Gastroesophageal sphincter (tissue), 4 donors: ENCODE measurements around the gene ACTL6A. TPM values are rescaled to one million over a fixed set of nuclear protein-coding genes. Genes with fewer than 3 reads are reported as not detected.

Experiments
- ATAC-seq: fragments of 150-250 bp; one replicate; pipeline ENCODE4 v1.9.1; 2016; ENCODE audit warnings: mild to moderate bottlenecking, moderate library complexity
- H3K27ac ChIP-seq, 4 donors: fragments of 200-600 bp; sonication (generic) in 3 of 4; 1 replicate in 3 of 4; 2 replicates in 1 of 4; pipeline ENCODE4 v1.5.1; 2016 to 2019
- H3K27me3 ChIP-seq: fragments of 200-600 bp; sonication (generic); one replicate; pipeline ENCODE4 v1.5.1; 2019
- H3K36me3 ChIP-seq, 2 donors: fragments of 200-600 bp; sonication (generic); one replicate each; pipeline ENCODE4 v1.5.1; 2019; ENCODE audit warnings: control low read depth in 1 of 2
- H3K4me1 ChIP-seq, 3 donors: fragments of 200-600 bp; sonication (generic); 1 replicate in 2 of 3; 2 replicates in 1 of 3; pipeline ENCODE4 v1.5.1; 2016 to 2019; ENCODE audit warnings: control low read depth in 2 of 3
- H3K4me3 ChIP-seq, 2 donors: fragments of 200-600 bp; sonication (generic); one replicate each; pipeline ENCODE4 v1.5.1; 2019; ENCODE audit warnings: mild to moderate bottlenecking in 1 of 2, moderate library complexity in 1 of 2
- H3K9me3 ChIP-seq, 3 donors: fragments of 200-600 bp; sonication (generic); one replicate each; pipeline ENCODE4 v1.5.1; 2017 to 2019; ENCODE audit warnings: control low read depth in 2 of 3
- EP300 ChIP-seq: sonication (generic); formaldehyde crosslinking; IDR thresholded peaks from one replicate; pipeline ENCODE4 v1.6.1; 2017; ENCODE audit warnings: antibody characterized with exemption, mild to moderate bottlenecking
- POLR2A ChIP-seq, 2 donors: fragments of 450-650 bp; IDR thresholded peaks; one replicate each; pipeline ENCODE4 v1.6.1; 2017; ENCODE audit warnings: antibody characterized with exemption in 2 of 2, mild to moderate bottlenecking in 2 of 2, moderate library complexity in 1 of 2
- POLR2AphosphoS5 ChIP-seq: sonication (generic); formaldehyde crosslinking; IDR thresholded peaks from one replicate; pipeline ENCODE4 v1.6.1; 2017; ENCODE audit warnings: antibody characterized with exemption
- WGBS, 2 donors: methylation state at CpG; one replicate each; pipeline ENCODE4 v1.1.5; 2018; ENCODE audit warnings: low coverage in 1 of 2; 5-methylcytosine and 5-hydroxymethylcytosine counted together
- total RNA-seq, 4 donors: library from RNA; depleted of rRNA; stranded (reverse); fragments of >200 nt; gene quantifications; one replicate each; pipeline ENCODE4 v1.1.0, GENCODE V29; 2016
- TF ChIP-seq, protein P1 (sequence below), 4 experiments: fragments of 200-600 bp in 2 of 4; fragments of 450-650 bp in 2 of 4; sonication (generic) in 1 of 4; IDR thresholded peaks; one replicate each; pipeline ENCODE4 v1.5.1; 2017 to 2019; ENCODE audit warnings: antibody characterized with exemption in 4 of 4, mild to moderate bottlenecking in 2 of 4, moderate library complexity in 2 of 4

ACTL6A gene
- total RNA-seq, 4 donors from 2014 or later, result 26.1 to 33.5 (median 29.9) TPM

DNA sequence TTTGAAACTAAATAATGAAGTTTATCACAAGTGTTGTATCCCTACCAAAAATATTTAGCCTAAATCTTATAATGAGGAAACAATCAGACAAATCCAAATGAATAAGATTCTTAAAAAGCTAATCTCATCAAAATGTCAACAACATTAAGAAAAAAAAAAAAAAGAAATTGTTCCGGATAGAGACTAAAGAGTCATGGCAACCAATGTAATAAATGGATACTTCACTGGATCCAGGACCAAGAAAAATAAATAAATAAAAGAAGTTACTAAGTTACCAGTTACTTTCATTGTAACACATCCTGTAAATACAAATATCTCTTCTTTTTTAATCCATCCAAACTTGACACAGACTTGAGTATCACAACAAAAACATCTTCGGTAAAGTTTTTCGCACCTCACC is 41.1 kb downstream of the ACTL6A start:
- Histone ChIP-seq H3K36me3 (peaks cover 0 to 52% of the 10 kb centered on the region in 2 donors), H3K4me3 (peak overlapping the region; percentile 84 to 99), H3K9me3 (no peaks in the 10 kb centered on the region), H3K27me3 (no peaks in the 10 kb centered on the region), H3K27ac (peak overlapping the region; percentile 93 to 99 (median 94)), H3K4me1 (peaks cover 0 to 60% (median 18%) of the 10 kb centered on the region in 3 donors)
- ATAC-seq, result no peak
- 0 to 3% methylated on average over 3 of the region's 3 CpGs for WGBS, 2 donors
- TF ChIP-seq, protein P1, sequence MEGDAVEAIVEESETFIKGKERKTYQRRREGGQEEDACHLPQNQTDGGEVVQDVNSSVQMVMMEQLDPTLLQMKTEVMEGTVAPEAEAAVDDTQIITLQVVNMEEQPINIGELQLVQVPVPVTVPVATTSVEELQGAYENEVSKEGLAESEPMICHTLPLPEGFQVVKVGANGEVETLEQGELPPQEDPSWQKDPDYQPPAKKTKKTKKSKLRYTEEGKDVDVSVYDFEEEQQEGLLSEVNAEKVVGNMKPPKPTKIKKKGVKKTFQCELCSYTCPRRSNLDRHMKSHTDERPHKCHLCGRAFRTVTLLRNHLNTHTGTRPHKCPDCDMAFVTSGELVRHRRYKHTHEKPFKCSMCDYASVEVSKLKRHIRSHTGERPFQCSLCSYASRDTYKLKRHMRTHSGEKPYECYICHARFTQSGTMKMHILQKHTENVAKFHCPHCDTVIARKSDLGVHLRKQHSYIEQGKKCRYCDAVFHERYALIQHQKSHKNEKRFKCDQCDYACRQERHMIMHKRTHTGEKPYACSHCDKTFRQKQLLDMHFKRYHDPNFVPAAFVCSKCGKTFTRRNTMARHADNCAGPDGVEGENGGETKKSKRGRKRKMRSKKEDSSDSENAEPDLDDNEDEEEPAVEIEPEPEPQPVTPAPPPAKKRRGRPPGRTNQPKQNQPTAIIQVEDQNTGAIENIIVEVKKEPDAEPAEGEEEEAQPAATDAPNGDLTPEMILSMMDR (IDR thresholded peaks at IDR 0.05), result no peak
- TF ChIP-seq POLR2AphosphoS5 (no peak), EP300 (no peak), POLR2A (IDR thresholded peaks at IDR 0.05) (no peak)

DNA sequence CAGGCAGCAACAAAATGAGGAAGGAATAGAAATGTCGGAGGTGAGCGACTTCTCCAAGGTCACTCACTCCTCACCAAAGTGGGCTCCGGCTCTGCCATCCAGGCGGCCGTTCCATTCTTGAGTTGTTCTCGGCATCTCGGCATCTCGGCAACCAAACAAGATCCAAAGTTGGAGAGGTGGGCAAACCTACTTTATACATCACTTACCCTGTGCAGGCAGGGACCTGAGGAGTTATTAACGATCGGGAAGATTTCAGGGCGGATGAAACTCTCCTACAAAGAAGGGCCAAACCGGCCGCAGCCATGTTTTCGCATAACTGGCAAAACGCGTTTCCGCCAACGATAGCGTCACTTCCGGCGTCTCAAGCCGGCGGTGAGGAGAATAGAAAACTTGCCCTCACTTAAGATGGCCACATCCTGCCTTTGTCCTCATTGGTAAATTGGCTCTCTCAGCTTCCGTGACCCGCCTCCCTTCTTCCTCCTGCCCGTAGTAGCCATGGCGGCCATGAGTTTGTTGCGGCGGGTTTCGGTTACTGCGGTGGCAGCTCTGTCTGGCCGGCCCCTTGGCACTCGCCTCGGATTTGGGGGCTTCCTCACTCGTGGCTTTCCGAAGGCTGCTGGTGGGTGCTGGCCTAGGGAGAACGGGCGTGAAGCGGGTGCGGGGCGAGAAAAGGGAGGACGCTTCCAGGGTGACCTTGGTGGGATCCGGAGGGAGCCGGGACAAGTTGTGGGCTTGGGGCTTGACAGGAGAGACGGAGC is 41.8 kb downstream of the ACTL6A start, which contains the start of the genes MRPL47 and NDUFB5:
Gene MRPL47, minus strand, starts transcription at position 318 of the 758 bp plus-strand sequence. Its CDS starts 14 bp downstream, at position 304.
Gene NDUFB5, plus strand, starts transcription at position 474 of the 758 bp plus-strand sequence. Its CDS starts 22 bp downstream, at position 496.
- Histone ChIP-seq H3K4me3 (peak within 1 kb of the TSS; percentile 84 to 99), H3K27me3 (no peaks in the 10 kb centered on the region), H3K9me3 (no peaks in the 10 kb centered on the region), H3K27ac (peak within 1 kb of the TSS; percentile 93 to 99 (median 94)), H3K4me1 (peaks cover 0 to 66% (median 18%) of the 10 kb centered on the region in 3 donors), H3K36me3 (peaks cover 0 to 50% of the 10 kb centered on the region in 2 donors)
- TF ChIP-seq POLR2A (IDR thresholded peaks at IDR 0.05) (peak; percentile 56 to 69), POLR2AphosphoS5 (peak; percentile 84), EP300 (no peak)
- TF ChIP-seq, protein P1 (IDR thresholded peaks at IDR 0.05), result peak in 1 of 4 experiments; percentile 12
- ATAC-seq, result peak; percentile 100
- 0% methylated on average over 6 to 9 of the region's 45 CpGs for WGBS, 2 donors

DNA sequence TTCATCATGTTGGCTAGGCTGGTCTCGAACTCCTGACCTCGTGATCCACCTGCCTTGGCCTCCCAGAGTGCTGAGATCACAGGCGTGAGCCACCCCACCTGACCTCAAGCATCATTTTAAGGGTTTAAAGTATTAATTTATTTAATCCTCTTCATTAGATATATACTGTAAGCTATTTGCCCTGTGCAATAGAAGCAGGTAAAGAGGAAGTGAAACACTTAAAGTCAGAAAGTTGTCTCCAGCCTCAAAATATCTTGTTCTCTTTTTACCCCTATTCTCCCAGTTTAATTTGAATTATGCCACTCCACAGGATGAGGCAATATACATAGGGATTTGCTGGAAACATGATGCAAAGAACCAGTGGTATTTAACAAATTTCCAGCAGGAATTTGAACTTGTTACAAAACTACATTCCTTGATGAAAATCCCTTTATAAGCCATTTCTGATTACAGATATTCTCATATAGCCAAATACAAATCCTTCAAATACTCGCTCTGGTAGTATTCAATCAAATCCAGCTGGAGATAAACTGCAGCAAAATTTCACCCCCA is 43.9 kb downstream of the ACTL6A start:
- no peaks in the 10 kb centered on the region for H3K27me3 ChIP-seq
- H3K9me3 ChIP-seq, result no peaks in the 10 kb centered on the region
- peaks cover 0 to 78% (median 18%) of the 10 kb centered on the region in 3 donors for H3K4me1 ChIP-seq
- peaks cover 0 to 36% of the 10 kb centered on the region in 2 donors for H3K36me3 ChIP-seq
- 92% methylated on average over 4 of the region's 4 CpGs; no CpG with 5 or more reads in 1 of the 2 donors for WGBS, 2 donors
- no peak for ATAC-seq
- TF ChIP-seq POLR2AphosphoS5 (no peak), POLR2A (IDR thresholded peaks at IDR 0.05) (no peak), EP300 (no peak)
- TF ChIP-seq, protein P1 (IDR thresholded peaks at IDR 0.05), result no peak
- no peak overlapping the region for H3K4me3 ChIP-seq
- H3K27ac ChIP-seq, result no peak overlapping the region

DNA sequence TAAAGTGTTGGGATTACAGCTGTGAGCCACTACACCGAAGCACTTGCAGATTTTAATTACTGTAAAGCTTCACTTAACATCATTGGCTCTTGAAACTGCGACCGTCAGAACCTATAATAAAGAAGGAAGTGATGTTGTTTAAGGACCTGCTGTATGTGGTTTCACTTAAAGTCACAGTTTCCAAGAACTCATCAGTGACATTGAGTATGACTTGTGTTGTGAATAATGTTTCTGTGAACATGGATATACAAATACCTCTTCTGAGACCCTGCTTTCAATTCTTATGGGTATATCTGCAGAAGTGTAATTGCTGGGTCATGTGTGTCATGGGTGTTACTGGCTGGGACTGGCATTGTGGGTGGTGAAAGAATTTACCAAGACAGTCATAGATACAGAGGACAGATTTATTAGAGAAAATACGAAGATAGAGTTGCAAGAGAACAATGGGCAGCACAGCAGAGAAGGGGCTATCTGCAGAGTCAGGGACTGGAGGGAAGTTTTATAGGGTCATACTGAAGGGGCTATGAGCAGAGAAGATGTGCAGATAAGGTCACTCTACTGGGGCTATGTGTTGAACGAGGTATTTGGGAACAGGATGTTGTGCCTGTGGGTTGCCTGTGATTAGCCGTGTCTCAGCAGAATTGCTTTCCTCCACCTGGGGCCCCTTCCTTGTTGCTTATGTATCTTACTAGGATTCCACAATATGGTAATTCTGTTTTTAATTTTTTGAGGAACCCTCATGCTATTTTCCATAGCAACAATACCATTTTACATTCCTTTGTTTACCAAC is 46.4 kb downstream of the ACTL6A start:
- no peaks in the 10 kb centered on the region for H3K27me3 ChIP-seq
- peaks cover 0 to 61% (median 8%) of the 10 kb centered on the region in 3 donors for H3K4me1 ChIP-seq
- peaks cover 0 to 32% of the 10 kb centered on the region in 2 donors for H3K36me3 ChIP-seq
- TF ChIP-seq POLR2A (IDR thresholded peaks at IDR 0.05), result no peak
- no peak for TF ChIP-seq EP300
- TF ChIP-seq, protein P1 (IDR thresholded peaks at IDR 0.05), result no peak
- TF ChIP-seq POLR2AphosphoS5, result no peak
- no peak overlapping the region for H3K4me3 ChIP-seq
- H3K9me3 ChIP-seq, result no peaks in the 10 kb centered on the region
- H3K27ac ChIP-seq, result no peak overlapping the region
- WGBS, 2 donors, result 69% methylated on average over 5 to 6 of the region's 6 CpGs
- no peak for ATAC-seq
